NCI-H345 treated with DMSO at 0.1 percent for 48 hours (cell line): Measurements from ENCODE around the gene UGT3A1.
"Not testable (repeated sequence)": the region's sequence is repeated elsewhere in the genome, so short reads cannot be mapped to it uniquely, and the experiment has no call there.

ENCODE experiments used
- DNase-seq: peaks from one replicate; lab custom pipeline; 2025; ENCODE audit not compliant: unreplicated experiment; lab: John Stamatoyannopoulos, UW

UGT3A1 gene

DNA sequence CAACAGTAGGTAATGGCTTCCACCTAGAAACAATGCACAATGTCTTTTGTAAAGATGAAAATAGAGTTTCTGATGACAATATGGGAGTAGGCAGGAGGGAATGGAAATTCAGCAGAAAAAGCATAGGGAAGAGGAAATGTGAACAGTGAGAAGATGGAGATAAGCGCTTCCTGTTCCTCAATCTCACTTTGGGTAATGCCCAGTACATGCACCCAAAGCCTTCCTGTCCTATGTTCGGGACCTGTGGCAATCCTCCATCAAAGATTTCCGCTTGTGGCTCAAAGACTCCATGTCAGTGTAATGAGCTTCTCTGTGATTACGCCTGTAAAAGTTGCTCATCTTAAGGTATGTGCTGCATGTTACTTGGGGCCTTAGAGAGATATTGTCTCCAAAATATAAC, 2.7 kb downstream of the UGT3A1 start:
- no peak for DNase-seq

GRCh38 chr5:35987776-35988175, 3.4 kb downstream of the UGT3A1 start:
- no peak for DNase-seq

GRCh38 chr5:35979715-35980114, 11.5 kb downstream of the UGT3A1 start:
- DNase-seq, result no peak

DNA sequence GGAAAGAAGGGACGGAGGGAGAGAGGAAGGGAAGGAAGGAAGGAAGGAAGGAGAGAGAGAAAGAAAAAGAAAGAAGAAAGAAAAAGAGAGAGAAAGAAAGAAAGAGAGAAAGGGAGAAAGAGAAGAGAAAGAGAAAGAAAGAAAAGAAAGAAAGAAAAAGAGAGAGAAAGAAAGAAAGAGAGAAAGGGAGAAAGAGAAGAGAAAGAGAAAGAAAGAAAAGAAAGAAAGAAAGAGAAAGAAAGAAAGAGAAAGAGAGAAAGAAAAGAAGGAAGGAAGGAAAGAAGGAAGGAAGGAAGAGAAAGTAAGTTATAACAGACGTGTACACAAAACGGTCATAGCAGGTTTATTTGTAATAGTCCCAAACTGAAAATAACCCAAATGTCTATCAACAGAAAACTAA, 14.3 kb downstream of the UGT3A1 start:
- DNase-seq, result not testable (repeated sequence)

DNA sequence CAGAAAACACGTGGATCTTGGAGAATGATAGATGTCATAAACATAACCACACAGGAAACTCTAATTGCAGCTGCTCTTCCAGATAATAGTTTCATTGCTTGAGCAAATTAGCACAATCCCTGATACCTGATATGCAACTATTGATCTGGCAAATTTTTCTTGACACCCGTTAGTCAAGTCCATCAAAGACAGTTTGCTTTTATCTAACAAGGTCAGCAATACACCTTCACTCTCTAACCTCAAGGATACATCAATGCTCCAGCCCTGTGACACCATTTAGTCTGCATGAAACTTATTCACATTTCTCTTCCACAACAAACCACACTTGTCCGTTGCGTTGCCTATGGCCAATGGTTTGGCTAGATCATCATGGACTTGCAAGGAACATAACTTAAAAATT, 16.6 kb downstream of the UGT3A1 start:
- DNase-seq, result no peak

DNA sequence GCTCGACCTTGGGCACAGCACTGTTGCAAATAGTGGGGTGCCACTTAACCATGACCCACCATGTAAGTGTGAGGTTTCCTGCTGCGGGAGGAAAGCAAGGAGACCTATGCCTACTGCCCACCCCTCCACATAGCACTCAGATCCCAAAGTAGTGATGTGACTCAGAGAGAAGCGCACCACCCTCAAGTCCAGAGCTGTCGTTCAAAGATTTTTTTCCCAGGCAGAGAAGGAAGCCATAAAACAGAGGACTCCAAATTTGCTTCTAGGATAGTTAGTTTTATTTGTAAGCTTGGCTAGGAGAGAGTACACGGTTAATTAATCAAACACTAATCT, 19.3 kb downstream of the UGT3A1 start:
- DNase-seq, result no peak

GRCh38 chr5:35971186-35971877, 19.9 kb downstream of the UGT3A1 start:
- no peak for DNase-seq

DNA sequence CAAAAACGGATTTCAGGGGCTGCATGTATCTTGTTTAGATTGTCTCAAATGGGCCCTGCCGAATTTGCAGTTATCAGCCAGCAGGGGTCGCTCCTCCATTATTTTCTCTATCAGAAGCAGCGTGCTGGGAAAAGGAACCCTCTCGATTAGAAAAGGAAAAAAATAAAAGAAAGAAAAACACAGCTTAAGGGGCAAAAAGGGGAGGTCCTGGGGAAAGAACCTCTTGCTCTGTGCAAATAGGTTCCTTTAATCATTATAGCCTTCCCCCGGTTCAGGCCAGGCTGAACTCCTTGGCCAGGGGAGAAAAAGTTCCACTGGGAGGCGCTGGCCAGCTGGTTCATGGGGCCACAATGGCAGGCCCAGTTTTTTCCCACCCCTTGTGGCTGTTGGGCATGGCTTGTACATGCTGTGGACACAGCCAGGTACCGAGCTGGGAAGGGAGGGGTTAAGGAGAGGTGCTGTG, 27.8 kb downstream of the UGT3A1 start:
- DNase-seq, result no peak

DNA sequence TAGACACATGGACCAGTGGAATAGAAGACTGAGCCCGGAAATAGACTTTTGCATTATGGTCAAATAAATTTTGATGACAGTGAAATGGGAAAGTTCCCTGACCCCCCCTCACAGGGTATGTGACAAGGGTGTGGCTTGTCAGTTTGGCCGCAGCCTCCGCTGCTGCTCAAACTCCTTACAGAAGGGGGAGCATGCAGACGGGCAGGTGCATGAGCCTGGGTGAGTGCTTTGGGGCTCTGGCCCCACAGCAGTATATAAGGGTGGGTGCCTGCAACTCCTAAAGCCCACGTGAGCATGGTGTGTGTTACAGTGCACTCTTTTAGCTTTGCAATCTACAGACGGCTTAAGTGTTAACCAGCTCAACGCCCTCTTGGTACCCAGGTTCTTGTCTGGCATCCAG, 30.9 kb downstream of the UGT3A1 start:
- DNase-seq, result no peak

- no peak for DNase-seq
These were observed 34.8 kb downstream of the UGT3A1 start for GRCh38 chr5:35956429-35956828.

DNA sequence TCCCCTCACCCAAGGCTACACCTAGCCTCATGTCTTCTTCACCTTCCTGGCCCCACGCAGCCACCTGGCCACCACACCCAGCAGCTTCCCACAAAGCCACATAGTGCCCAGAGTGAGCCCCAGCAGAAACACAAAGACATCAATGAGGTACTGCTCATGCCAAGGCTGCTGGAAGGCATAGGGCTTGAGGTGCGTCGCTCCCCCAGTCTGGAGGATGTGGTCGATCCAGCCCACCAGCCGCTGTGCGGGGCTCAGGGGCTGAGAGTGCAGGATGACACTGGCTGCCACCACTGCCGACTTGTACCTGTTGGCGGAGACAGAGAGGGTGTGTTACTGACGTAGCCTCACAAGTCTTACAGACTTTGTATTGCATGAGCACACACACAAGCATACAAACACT, 37.0 kb downstream of the UGT3A1 start:
- no peak for DNase-seq

DNA sequence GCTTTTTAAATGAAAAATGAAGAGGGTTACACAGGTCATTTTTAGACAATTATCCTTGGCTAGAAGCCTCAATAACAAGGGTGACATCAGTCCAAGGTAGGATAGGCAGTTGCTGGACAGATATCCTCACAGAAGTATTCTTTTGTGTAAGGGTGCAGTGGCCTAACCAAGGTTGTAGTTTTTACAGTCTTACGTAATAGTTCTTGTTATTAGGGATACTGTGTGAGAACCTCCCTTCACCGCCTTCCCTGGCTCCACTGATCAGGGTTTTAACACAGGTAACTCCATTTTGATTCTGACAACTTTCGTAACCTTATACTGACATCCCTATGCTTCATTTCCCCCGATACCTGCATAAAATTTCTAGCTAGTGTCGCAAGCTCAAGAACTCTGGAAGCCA, 44.1 kb downstream of the UGT3A1 start:
- no peak for DNase-seq

GRCh38 chr5:35939639-35940038, 51.6 kb downstream of the UGT3A1 start:
- no peak for DNase-seq

DNA sequence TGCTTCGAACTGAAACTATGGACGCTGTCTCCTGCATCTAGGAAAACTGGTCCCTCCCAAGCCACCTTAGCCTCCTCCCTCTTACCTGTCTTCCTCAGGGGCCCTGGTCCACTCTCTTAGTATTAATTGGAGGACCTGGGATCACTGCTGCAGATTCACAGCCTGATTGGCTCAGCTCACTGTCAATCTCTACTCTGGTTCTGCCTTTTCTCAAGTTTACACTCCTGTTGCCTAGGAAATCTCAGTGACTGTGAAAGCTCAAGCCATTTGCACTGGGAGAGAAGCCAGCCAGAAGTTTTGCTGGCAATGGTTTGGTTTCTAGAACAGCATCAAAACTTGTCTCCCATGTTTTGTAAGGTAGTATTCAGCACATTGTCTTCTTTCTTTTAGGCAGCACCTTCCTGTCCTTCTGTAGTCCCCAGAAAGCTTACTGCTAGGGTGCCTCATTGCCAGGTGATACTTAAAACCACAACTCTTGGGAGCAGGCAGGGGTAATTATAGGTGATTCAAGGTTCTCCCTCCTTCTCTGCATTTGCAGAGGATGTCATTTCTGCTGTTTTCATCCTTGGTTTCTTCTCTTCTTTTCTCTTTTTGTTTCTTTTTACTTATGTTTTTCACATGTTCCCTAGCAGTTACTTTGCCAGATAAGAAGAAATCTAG, 52.5 kb downstream of the UGT3A1 start, which contains the start of gene CAPSL:
Gene CAPSL, minus strand, starts transcription at position 55 of the 660 bp plus-strand sequence. CDS start 17,502 bp downstream, outside the sequence.
- no peak for DNase-seq

DNA sequence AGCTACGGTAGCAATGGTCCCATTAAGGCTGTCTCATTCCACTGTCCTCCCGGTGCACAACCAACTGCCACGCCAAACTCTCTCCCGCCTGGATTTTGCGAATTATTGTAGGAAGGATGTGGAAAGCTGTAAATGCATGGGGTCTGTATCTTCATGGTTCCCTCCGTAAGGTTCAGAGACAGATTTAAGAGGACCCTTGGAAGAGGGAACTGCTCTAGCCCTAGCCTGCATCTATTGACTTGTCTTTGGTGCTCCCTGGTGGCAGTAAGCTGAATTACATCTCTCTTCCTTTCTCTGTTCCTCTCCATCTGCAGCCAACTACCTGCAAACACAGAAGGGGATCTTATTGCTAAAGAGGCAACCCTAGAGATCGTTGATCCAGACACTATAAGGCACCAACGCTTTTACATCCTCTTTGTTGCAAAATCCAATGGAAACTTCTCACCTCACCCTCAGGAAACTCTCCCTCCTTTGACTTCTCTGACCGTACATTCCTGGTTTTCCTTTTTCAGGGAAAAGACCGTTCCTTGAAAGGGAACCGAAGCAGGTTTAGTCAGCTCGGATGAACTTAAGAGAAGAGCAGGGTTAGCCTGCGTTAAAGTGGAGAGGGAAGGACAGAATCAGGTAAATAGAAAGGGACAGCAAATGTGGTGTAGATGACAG, 64.7 kb downstream of the UGT3A1 start:
- peak; percentile 3 for DNase-seq

DNA sequence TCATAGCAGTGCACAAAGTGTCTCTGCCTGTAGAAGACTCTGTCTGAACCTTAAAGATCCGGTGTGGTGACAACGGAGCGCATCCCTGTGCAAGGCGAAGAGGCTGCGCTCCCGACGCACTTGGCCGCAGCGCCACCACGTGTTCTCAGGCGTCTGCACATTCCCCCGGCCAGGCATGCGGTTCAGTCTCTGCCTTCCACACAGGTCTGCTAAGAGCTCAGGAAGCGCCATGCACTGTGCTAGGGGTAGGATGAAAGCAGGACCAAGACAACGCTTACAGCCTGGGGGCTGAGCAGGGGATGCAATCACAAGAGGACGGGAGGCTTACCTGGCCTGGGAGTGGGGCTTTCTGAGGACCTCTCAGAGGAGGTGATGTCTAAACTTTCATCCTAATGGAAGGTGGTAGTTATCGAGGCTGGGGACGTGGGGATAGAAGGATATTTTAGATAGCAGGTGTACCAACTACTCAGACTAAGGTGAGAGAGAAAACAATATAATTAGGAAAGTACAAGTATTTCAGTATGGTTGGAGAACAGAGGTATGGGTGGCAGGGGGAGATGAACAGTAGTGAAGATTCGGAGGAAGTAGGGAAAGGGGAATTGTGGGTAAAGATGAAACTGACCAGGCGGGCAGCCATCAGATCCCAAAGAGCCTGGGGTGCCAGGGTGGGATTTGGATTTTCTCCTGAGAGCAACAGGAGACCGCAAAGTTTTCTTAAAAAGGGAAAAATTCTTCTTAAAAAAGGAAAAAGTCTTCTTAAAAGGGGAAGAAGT, 66.1 kb downstream of the UGT3A1 start:
- DNase-seq, result no peak

DNA sequence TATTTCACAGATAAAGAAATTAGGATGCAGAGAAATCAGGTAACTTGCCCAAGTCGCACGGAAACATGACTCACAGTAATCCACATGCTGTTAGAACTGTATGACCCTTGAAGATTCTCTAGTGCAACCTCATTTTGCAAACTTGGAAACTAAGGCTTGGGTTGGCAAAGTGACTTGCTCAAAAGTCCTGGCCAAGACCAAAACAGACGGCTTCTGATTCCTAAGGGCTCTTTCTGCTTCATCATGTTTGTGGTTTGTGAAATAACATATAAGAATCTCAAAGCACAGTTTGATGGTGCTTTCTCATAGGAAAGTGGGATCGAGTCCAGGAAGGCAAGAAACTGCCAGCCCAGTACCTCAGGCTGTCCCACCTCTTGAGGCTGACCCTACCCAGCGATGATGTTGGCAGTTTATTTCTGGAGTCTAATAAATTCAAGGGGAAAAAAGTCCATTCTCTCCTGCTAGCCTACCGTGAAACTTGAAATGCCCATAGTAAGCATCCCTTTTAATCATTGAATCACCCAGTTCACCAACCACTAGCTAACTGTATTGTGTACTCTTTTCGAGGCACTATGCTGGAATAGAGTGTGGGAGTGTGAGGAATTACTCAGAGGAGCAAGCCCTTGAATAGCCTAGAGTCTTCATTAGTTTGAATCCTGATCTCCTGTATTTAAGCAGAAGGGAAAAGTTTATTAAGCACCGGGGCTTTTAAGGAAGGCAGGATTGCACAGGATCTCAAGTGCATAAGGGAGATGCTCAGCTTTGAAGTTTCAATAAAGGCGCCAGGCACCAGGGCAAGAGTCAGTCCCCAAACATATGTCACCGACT, 66.9 kb downstream of the UGT3A1 start:
- no peak for DNase-seq

GRCh38 chr5:35922468-35922867, 68.7 kb downstream of the UGT3A1 start:
- no peak for DNase-seq

DNA sequence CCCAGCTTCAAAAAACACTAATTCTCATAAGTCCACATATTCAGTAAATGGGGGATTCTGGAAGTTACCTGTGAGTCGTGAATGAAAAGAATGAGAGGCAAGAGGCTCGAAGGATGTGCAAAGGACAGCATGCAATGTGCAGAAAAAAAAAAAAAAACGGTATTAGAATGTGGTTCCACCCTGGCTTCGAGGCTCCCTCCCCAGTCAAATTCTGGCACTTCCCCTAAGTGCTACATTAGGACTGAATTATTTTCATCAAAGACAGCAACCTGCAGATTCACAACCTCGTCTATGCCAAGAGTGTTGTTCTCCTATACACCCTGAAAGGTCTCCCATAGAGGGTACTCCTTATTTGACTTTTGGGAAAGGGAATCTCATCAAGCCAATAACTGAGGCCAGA, 69.3 kb downstream of the UGT3A1 start:
- no peak for DNase-seq

DNA sequence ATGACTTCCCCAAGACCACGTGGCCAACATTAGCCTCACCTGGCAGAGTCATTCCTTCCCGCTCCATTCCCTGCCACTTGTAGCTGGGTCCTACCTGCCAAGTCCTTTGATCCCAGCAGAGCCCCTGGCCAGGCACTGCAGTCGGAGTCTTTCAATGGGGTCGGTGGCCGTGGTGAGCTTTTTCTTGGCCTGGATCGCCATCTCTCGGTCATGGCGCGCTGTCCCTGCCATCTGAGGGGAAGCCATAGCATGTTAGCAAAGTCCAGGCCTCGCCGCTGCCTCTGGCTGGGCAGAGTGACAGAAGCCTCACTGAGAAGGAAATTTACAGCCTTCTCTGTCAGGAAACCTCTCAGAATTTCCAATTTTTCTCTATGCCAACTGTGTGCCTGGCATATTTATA, 70.3 kb downstream of the UGT3A1 start:
- no peak for DNase-seq

DNA sequence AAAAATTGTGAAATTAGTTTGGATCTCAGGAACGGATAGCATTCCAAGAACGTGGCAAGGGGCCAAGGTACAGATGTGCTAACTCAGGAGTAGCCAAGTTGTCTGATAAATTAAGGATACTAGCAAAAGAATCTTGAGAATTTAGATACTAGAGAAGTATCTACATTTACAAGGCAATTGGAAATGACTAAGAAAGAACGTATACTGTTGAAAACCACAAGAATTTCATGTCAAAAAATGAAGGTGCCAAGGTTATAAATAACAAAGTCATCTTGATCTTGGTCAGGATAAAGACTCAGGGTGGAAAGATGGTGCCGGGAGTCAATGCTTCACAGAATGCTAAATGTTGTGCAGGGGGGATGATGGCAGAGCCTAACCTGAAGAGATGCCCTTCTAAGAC, 72.0 kb downstream of the UGT3A1 start:
- no peak for DNase-seq
